Measurements from ENCODE around the gene AGRN.

GRCh38 chr1:993379-993995, 26.4 kb upstream of the AGRN start:
- TF ChIP-seq POLR2A (IDR thresholded peaks at IDR 0.05; ENCODE audit: low read depth, low read length): peak; percentile 86
- TF ChIP-seq CTCF (conservative IDR thresholded peaks at IDR 0.05; ENCODE audit: low read depth, low read length): no peak
- no peak for TF ChIP-seq RFX5 (IDR thresholded peaks at IDR 0.05; ENCODE audit: low read depth, low read length)
- TF ChIP-seq MXI1 (IDR thresholded peaks at IDR 0.05; ENCODE audit: borderline replicate concordance, low read depth, low read length): no peak
- 0 out of 2 replicates have a peak, but pooled peaks have one; percentile 1 for TF ChIP-seq MAZ (IDR thresholded peaks at IDR 0.05; ENCODE audit: borderline replicate concordance, low read depth, low read length)
- TF ChIP-seq MAFK (IDR thresholded peaks at IDR 0.05; ENCODE audit: low read depth, low read length): no peak
- TF ChIP-seq SMC3 (IDR thresholded peaks at IDR 0.05; ENCODE audit: low read depth, low read length): no peak
- TF ChIP-seq, protein P1, sequence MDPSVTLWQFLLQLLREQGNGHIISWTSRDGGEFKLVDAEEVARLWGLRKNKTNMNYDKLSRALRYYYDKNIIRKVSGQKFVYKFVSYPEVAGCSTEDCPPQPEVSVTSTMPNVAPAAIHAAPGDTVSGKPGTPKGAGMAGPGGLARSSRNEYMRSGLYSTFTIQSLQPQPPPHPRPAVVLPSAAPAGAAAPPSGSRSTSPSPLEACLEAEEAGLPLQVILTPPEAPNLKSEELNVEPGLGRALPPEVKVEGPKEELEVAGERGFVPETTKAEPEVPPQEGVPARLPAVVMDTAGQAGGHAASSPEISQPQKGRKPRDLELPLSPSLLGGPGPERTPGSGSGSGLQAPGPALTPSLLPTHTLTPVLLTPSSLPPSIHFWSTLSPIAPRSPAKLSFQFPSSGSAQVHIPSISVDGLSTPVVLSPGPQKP (IDR thresholded peaks at IDR 0.05; ENCODE audit: borderline replicate concordance, low read depth, low read length): no peak
- TF ChIP-seq RCOR1 (IDR thresholded peaks at IDR 0.05; ENCODE audit: insufficient replicate concordance, low read length): no peak
- TF ChIP-seq BHLHE40 (IDR thresholded peaks at IDR 0.05; ENCODE audit: low read depth, low read length): no peak

Data from IMR-90 (cell line).